LNCaP clone FGC (cell line): Measurements from ENCODE around the gene HTRA3.

ENCODE experiments used
- DNase-seq: peaks from one replicate; pipeline ENCODE4 v3.0.0-alpha.2; 2011; ENCODE audit warnings: low read depth
- H3K4me3 ChIP-seq: 2 replicates; pipeline ENCODE4 v1.5.1; 2011; ENCODE audit warnings: mild to moderate bottlenecking, low read depth, low read length, control low read depth
- TF ChIP-seq, protein P1 (sequence below): IDR thresholded peaks from 2 replicates; pipeline ENCODE4 v1.5.1; 2012; ENCODE audit warnings: mild to moderate bottlenecking; ENCODE audit not compliant: control insufficient read depth, insufficient read depth; ENCODE audit errors: extremely low read depth

HTRA3 gene

DNA sequence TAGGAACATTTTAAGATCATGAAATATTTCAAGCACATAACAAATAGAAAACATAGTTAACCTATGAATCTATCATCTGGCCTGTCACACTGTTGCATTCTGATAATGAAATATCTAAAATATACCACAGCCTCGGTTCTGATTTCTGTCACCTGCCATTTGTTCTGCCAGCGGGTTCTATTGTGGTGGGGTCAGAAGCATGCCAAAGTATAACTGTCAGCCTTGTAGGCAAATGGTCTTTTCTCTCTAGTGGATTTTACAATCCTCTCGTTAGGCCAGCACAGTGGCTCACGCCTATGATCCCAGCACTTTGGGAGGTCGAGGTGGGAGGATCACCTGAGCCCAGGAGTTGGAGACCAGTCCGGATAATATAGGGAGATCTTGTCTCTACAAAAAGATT is 47.9 kb downstream of the HTRA3 start:
- no peak overlapping the region for H3K4me3 ChIP-seq
- TF ChIP-seq, protein P1, sequence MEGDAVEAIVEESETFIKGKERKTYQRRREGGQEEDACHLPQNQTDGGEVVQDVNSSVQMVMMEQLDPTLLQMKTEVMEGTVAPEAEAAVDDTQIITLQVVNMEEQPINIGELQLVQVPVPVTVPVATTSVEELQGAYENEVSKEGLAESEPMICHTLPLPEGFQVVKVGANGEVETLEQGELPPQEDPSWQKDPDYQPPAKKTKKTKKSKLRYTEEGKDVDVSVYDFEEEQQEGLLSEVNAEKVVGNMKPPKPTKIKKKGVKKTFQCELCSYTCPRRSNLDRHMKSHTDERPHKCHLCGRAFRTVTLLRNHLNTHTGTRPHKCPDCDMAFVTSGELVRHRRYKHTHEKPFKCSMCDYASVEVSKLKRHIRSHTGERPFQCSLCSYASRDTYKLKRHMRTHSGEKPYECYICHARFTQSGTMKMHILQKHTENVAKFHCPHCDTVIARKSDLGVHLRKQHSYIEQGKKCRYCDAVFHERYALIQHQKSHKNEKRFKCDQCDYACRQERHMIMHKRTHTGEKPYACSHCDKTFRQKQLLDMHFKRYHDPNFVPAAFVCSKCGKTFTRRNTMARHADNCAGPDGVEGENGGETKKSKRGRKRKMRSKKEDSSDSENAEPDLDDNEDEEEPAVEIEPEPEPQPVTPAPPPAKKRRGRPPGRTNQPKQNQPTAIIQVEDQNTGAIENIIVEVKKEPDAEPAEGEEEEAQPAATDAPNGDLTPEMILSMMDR = no peak
- DNase-seq = no peak

DNA sequence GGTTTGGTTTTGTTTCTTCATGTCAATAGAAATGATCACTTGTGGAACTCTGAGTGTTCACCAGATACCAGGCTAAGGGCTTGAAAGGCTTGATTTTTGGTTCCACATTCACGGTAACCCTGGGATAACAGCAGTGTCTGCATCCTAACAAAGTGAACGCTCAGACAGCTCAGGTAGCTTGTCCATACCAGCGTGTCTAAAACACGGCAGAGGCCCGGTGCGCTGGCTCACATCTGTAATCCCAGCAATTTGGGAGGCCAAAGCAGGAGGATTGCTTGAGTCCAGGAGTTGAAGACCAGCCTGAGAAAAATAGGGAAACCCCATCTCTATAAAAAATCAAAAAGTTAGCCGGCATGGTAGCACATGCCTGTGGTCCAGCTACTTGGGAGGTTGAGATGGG is 49.0 kb downstream of the HTRA3 start:
- no peak overlapping the region for H3K4me3 ChIP-seq
- TF ChIP-seq, protein P1 = no peak
- no peak for DNase-seq

- no peak for DNase-seq
- H3K4me3 ChIP-seq = no peak overlapping the region
- TF ChIP-seq, protein P1 = no peak
Observed at GRCh38 chr4:8319061-8319460, 49.5 kb downstream of the HTRA3 start.

DNA sequence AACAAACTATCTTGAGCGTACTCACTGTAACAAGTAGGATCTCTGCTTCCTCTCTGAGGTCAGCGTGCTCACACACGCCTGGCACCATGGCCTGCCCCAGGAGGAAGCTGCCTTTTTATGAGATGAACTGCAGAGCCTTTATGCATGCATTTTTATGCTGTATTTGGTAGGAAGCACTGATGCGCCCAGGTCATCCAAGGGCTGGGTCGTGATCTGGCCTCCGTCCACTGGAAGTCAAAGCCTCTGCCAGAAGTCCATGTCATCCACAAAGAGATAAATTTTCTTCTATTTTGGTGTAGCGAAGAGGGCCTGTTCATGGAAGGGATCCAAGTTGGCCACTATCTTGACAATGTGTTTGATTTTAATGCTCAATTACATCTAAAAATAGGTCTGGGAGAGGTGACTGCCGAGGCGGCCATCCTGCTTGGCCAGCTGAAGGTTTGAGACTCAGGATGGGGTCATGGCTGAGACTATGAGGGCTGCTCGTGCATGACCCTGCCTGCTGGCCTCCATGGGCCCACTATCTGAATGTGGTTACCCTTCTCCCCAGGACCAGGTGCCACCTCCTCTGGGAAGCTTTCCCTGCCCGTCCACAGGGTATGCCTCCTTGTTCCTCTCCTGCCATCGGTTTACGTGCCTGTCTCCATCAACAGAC is 50.3 kb downstream of the HTRA3 start:
- no peak overlapping the region for H3K4me3 ChIP-seq
- peak; percentile 44 for DNase-seq
- TF ChIP-seq, protein P1 = no peak

GRCh38 chr4:8320386-8320750 is 50.8 kb downstream of the HTRA3 start:
- no peak for DNase-seq
- TF ChIP-seq, protein P1 = no peak
- H3K4me3 ChIP-seq = no peak overlapping the region

- TF ChIP-seq, protein P1 = no peak
- no peak for DNase-seq
- no peak overlapping the region for H3K4me3 ChIP-seq
Observed at GRCh38 chr4:8321220-8321619, 51.7 kb downstream of the HTRA3 start.

GRCh38 chr4:8321771-8322170 is 52.2 kb downstream of the HTRA3 start:
- DNase-seq = no peak
- no peak overlapping the region for H3K4me3 ChIP-seq
- TF ChIP-seq, protein P1 = no peak
